ENCODE data around the gene CELA1. TPM values are rescaled to one million over a fixed set of nuclear protein-coding genes. Genes with fewer than 3 reads are reported as not detected.
"Not testable (repeated sequence)": the region's sequence is repeated elsewhere in the genome, so short reads cannot be mapped to it uniquely, and the experiment has no call there.

CELA1 gene
- total RNA-seq, 2 donors from 2014 or later = not detected

GRCh38 chr12:51311389-51311788, 35.1 kb downstream of the CELA1 start:
- ATAC-seq (ENCODE audit: insufficient number of reproducible peaks, low FRiP score, low read depth) = no peak
- H3K4me3 ChIP-seq = no peak overlapping the region

DNA sequence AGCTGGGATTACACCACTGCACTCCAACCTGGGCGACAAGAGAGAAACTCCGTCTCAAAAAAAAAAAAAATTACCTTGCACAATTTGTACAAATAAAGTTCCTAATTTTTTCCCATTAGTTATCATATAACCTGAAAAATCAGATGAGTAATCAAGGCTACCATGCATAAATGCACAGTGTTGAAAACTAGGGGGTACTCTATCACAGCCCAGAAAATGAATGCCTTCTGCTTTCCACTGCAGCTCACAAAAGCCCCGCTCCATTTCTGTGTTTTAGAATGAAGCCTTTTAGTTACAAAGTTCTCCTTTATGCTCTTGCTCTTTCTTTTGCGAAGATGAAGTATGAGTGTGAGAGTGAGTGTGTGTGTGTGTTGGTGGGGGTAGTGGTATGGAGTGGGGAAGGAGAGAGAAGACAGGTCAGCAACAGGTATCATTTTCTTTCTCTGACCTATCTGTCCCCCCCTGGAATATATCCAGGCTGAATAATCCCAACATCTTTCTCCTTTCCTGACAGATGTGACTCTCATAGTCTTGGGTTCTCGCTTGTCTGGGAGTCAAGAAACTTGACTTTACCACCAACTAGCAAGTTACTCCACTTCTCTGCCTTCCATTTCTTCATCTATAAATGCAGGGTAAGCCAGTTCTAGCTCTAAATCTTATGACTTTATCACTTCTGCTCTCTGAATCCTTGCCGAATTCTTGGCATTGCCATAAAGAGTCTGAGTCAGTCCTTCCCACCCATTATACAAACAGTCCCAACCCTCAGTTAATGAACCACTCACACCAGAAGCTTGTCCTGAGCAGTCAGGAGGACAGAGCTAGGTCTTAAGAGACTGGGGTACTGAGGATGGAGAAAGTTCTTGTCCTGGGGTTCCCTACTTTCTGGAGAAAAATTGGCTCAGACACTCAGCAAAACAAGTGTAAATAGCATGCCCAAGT, 38.6 kb downstream of the CELA1 start:
- no peak for ATAC-seq (ENCODE audit: insufficient number of reproducible peaks, low FRiP score, low read depth)
- no peaks in the 10 kb centered on the region for H3K36me3 ChIP-seq
- no peak for TF ChIP-seq CTCF (IDR thresholded peaks at IDR 0.05)

More at GRCh38 chr12:51311389-51311788, 35.1 kb downstream of the CELA1 start:
- Histone ChIP-seq H3K27me3 (replicated peaks; ENCODE audit: insufficient read depth) (no peaks in the 10 kb centered on the region), H3K4me1 (ENCODE audit: control insufficient read depth in 1 of 2, low read depth in 2 of 2) (no peaks in the 10 kb centered on the region), H3K27ac (no peak overlapping the region), H3K36me3 (no peaks in the 10 kb centered on the region), H3K9me3 (no peaks in the 10 kb centered on the region)
- TF ChIP-seq CTCF (IDR thresholded peaks at IDR 0.05) = no peak
- DNase-seq (ENCODE audit: low spot score) = no peak

DNA sequence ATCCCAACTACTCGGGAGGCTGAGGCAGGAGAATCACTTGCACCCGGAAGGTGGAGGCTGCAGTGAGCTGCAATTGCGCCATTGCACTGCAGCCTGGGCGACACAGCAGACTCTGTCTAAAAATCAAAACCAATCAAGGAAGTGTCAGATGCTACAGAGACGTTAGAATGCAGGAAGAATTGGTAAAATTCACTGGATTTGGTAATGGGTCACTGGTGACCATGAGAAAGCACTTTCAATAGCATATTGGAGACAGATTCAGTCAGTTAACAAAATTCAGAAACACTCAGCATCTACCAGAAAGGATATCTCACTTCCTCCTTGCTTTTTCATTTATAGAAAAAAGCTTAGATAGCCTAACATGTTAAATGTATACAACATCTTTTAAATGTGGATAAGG, 40.0 kb downstream of the CELA1 start:
- TF ChIP-seq CTCF (IDR thresholded peaks at IDR 0.05) = no peak
- H3K4me1 ChIP-seq (ENCODE audit: control insufficient read depth in 1 of 2, low read depth in 2 of 2) = no peaks in the 10 kb centered on the region
- H3K9me3 ChIP-seq = no peaks in the 10 kb centered on the region
- no peaks in the 10 kb centered on the region for H3K27me3 ChIP-seq (replicated peaks; ENCODE audit: insufficient read depth)
- DNase-seq (ENCODE audit: low spot score) (no peak), ATAC-seq (ENCODE audit: insufficient number of reproducible peaks, low FRiP score, low read depth) (no peak)
- no peak overlapping the region for H3K27ac ChIP-seq
- no peak overlapping the region for H3K4me3 ChIP-seq
- no peaks in the 10 kb centered on the region for H3K36me3 ChIP-seq

More for the DNA sequence above, 38.6 kb downstream of the CELA1 start:
- no peaks in the 10 kb centered on the region for H3K4me1 ChIP-seq (ENCODE audit: control insufficient read depth in 1 of 2, low read depth in 2 of 2)
- H3K4me3 ChIP-seq = no peak overlapping the region
- DNase-seq (ENCODE audit: low spot score) = no peak
- no peaks in the 10 kb centered on the region for H3K9me3 ChIP-seq
- H3K27me3 ChIP-seq (replicated peaks; ENCODE audit: insufficient read depth) = no peaks in the 10 kb centered on the region
- no peak overlapping the region for H3K27ac ChIP-seq

GRCh38 chr12:51300768-51301167, 45.7 kb downstream of the CELA1 start:
- H3K4me1 ChIP-seq (ENCODE audit: control insufficient read depth in 1 of 2, low read depth in 2 of 2); H3K36me3 ChIP-seq; H3K9me3 ChIP-seq; ATAC-seq (ENCODE audit: insufficient number of reproducible peaks, low FRiP score, low read depth); H3K4me3 ChIP-seq; H3K27ac ChIP-seq; DNase-seq (ENCODE audit: low spot score); H3K27me3 ChIP-seq (replicated peaks; ENCODE audit: insufficient read depth): not testable (repeated sequence)

GRCh38 chr12:51295651-51296050, 50.8 kb downstream of the CELA1 start:
- no peak overlapping the region for H3K27ac ChIP-seq
- TF ChIP-seq CTCF (IDR thresholded peaks at IDR 0.05) = no peak
- H3K4me1 ChIP-seq (ENCODE audit: control insufficient read depth in 1 of 2, low read depth in 2 of 2) = no peaks in the 10 kb centered on the region
- no peak overlapping the region for H3K4me3 ChIP-seq
- H3K9me3 ChIP-seq = no peaks in the 10 kb centered on the region
- DNase-seq (ENCODE audit: low spot score) (no peak), ATAC-seq (ENCODE audit: insufficient number of reproducible peaks, low FRiP score, low read depth) (no peak)
- H3K27me3 ChIP-seq (replicated peaks; ENCODE audit: insufficient read depth) = no peaks in the 10 kb centered on the region
- no peaks in the 10 kb centered on the region for H3K36me3 ChIP-seq

DNA sequence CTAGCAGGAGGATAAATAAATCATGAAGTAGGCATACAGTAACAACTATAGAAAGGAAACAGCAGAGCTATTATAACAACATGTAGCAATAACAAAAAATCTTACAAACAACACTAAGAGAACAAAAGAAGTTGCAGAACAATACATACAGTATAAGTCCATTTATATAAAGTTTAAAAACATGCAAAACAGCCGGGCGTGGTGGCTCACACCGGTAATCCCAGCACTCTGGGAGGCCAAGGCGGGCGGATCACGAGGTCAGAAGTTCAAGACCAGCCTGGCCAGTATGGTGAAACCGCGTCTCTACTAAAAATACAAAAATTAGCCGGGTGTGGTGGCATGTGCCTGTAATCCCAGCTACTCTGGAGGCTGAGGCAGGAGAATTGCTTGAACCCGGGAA, 52.4 kb downstream of the CELA1 start:
- H3K4me1 ChIP-seq (ENCODE audit: control insufficient read depth in 1 of 2, low read depth in 2 of 2); H3K9me3 ChIP-seq; DNase-seq (ENCODE audit: low spot score); H3K36me3 ChIP-seq; H3K4me3 ChIP-seq; H3K27ac ChIP-seq; ATAC-seq (ENCODE audit: insufficient number of reproducible peaks, low FRiP score, low read depth); H3K27me3 ChIP-seq (replicated peaks; ENCODE audit: insufficient read depth): not testable (repeated sequence)

Data from thoracic aorta (tissue), 2 donors.